WTC11 (cell line): Measurements from ENCODE around the gene EMP2.

Source experiments
- MXD4 ChIP-seq: fragments of 250-450 bp; sonication (Bioruptor Pico); IDR thresholded peaks from 2 replicates; pipeline ENCODE4 v1.8.0; 2021; ENCODE audit warnings: mild to moderate bottlenecking, moderate library complexity, borderline replicate concordance
- SP1 ChIP-seq: sonication (generic); formaldehyde crosslinking; conservative IDR thresholded peaks from 2 replicates; pipeline ENCODE4 v1.8.1; 2022; ENCODE audit warnings: missing genetic modification reagents
- TF ChIP-seq, protein P1 (sequence below): fragments of 200-600 bp; IDR thresholded peaks from 2 replicates; pipeline ENCODE4 v1.8.0; 2022; ENCODE audit warnings: antibody characterized with exemption

GRCh38 chr16:10613785-10614485 is 33.5 kb upstream of the EMP2 start:
- TF ChIP-seq SP1 (CRISPR knock-in tag) (no peak), MXD4 (no peak)
- TF ChIP-seq, protein P1, sequence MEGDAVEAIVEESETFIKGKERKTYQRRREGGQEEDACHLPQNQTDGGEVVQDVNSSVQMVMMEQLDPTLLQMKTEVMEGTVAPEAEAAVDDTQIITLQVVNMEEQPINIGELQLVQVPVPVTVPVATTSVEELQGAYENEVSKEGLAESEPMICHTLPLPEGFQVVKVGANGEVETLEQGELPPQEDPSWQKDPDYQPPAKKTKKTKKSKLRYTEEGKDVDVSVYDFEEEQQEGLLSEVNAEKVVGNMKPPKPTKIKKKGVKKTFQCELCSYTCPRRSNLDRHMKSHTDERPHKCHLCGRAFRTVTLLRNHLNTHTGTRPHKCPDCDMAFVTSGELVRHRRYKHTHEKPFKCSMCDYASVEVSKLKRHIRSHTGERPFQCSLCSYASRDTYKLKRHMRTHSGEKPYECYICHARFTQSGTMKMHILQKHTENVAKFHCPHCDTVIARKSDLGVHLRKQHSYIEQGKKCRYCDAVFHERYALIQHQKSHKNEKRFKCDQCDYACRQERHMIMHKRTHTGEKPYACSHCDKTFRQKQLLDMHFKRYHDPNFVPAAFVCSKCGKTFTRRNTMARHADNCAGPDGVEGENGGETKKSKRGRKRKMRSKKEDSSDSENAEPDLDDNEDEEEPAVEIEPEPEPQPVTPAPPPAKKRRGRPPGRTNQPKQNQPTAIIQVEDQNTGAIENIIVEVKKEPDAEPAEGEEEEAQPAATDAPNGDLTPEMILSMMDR, result no peak
